Transverse colon (tissue), 3 donors: ENCODE measurements around the gene ABHD12.

Experiments
- CTCF ChIP-seq, 5 experiments: fragments of 200-600 bp in 3 of 5; fragments of 450-650 bp in 2 of 5; sonication (generic) in 3 of 5; IDR thresholded peaks; 1 replicate in 2 of 5; 2 replicates in 3 of 5; pipeline ENCODE4 v1.5.1; 2016 to 2017; ENCODE audit warnings: antibody characterized with exemption in 5 of 5, inconsistent platforms in 3 of 5, mild to moderate bottlenecking in 2 of 5, moderate library complexity in 1 of 5
- EP300 ChIP-seq: sonication (generic); formaldehyde crosslinking; IDR thresholded peaks from one replicate; pipeline ENCODE4 v1.6.1; 2017; ENCODE audit warnings: antibody characterized with exemption, low read depth

- TF ChIP-seq CTCF (IDR thresholded peaks at IDR 0.05) (no peak), EP300 (no peak)
Observed at GRCh38 chr20:25300496-25301170, 90.0 kb downstream of the ABHD12 start.
